Calu3 (cell line): Measurements from ENCODE around the gene SERPINI1. TPM values are rescaled to one million over a fixed set of nuclear protein-coding genes. Genes with fewer than 3 reads are reported as not detected.
A peak's percentile ranks its signal among the peaks of the same experiment; 100 is the strongest.

Experiments
- BruUV-seq: library from RNA; stranded (reverse); fragments of 400-500 nt; replicated peaks from 2 replicates; lab custom pipeline; 2021; lab: Mats Ljungman, UMichigan
- CTCF ChIA-PET: fragments of 300-600 bp; sonication (Branson Sonifier 250); formaldehyde crosslinking; loops from one replicate; lab custom pipeline; 2022; ENCODE audit warnings: antibody characterized with exemption; lab: Charles Lee
- DNase-seq: peaks from one replicate; pipeline ENCODE4 v3.0.0; 2022
- H3K27ac Mint-ChIP-seq: one replicate; pipeline ENCODE4 v1.8.0; 2022; ENCODE audit warnings: mixed read lengths; ENCODE audit not compliant: unreplicated experiment
- H3K27me3 Mint-ChIP-seq: one replicate; pipeline ENCODE4 v1.8.0; 2022; ENCODE audit warnings: mixed read lengths; ENCODE audit not compliant: unreplicated experiment
- H3K36me3 Mint-ChIP-seq: one replicate; pipeline ENCODE4 v1.8.0; 2022; ENCODE audit warnings: mild to moderate bottlenecking, moderate library complexity, mixed read lengths; ENCODE audit not compliant: insufficient read depth, unreplicated experiment
- H3K4me1 Mint-ChIP-seq: one replicate; pipeline ENCODE4 v1.8.0; 2022; ENCODE audit warnings: mild to moderate bottlenecking, low read depth, mixed read lengths; ENCODE audit not compliant: unreplicated experiment
- H3K4me3 Mint-ChIP-seq: one replicate; pipeline ENCODE4 v1.8.0; 2022; ENCODE audit warnings: mild to moderate bottlenecking, low read depth, moderate library complexity, mixed read lengths; ENCODE audit not compliant: unreplicated experiment
- H3K9me3 Mint-ChIP-seq: one replicate; pipeline ENCODE4 v1.8.0; 2022; ENCODE audit warnings: low read depth, mixed read lengths; ENCODE audit not compliant: unreplicated experiment
- intact Hi-C: fragments of 100-400 bp; cut with micrococcal nuclease; formaldehyde crosslinking; loops from one replicate; pipeline ENCODE4 v1.10.0; 2022; ENCODE audit not compliant: unreplicated experiment
- total RNA-seq: library from RNA; stranded (reverse); gene quantifications from 2 replicates; pipeline ENCODE4 v1.2.3, GENCODE V29; 2022
- TF ChIP-seq, protein P1 (sequence below): fragments of 200-600 bp; IDR thresholded peaks from one replicate; pipeline ENCODE4 v1.8.0; 2022; ENCODE audit warnings: antibody characterized with exemption; ENCODE audit not compliant: unreplicated experiment

The SERPINI1 gene
- total RNA-seq, 1 experiment from 2014 or later = 1.9 TPM

DNA sequence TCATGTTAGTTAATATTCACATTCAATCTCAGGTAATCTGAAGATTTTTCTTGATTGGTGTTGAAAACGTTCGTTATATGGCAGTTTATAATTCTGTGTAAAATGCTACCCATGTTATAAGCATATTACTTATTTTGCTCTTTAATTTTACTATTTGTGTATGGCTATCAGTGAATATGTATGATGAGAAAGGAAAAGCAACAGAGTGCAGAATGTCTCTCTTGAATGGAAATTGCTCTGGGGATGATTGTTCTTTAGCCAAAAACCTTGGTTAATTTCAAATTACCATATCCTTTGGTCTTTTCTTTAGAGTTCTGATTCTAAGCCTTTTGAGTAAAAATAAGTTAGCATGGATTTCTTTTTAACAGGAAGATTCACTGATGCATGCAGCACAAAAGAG lies 2.5 kb downstream of the SERPINI1 start:
- DNase-seq = no peak
- TF ChIP-seq, protein P1, sequence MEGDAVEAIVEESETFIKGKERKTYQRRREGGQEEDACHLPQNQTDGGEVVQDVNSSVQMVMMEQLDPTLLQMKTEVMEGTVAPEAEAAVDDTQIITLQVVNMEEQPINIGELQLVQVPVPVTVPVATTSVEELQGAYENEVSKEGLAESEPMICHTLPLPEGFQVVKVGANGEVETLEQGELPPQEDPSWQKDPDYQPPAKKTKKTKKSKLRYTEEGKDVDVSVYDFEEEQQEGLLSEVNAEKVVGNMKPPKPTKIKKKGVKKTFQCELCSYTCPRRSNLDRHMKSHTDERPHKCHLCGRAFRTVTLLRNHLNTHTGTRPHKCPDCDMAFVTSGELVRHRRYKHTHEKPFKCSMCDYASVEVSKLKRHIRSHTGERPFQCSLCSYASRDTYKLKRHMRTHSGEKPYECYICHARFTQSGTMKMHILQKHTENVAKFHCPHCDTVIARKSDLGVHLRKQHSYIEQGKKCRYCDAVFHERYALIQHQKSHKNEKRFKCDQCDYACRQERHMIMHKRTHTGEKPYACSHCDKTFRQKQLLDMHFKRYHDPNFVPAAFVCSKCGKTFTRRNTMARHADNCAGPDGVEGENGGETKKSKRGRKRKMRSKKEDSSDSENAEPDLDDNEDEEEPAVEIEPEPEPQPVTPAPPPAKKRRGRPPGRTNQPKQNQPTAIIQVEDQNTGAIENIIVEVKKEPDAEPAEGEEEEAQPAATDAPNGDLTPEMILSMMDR = no peak
- CTCF ChIA-PET = no interaction called here
- no peak overlapping the region for H3K4me3 Mint-ChIP-seq
- no TSS peak for BruUV-seq
- peaks cover 11% of the 10 kb centered on the region for H3K4me1 Mint-ChIP-seq
- intact Hi-C loops = loop anchor here (10.0 kb wide), 1 partner anchor 357 kb away; the partner anchor contains the start of gene GOLIM4
- no peak overlapping the region for H3K27ac Mint-ChIP-seq
- no peaks in the 10 kb centered on the region for H3K36me3 Mint-ChIP-seq
- H3K9me3 Mint-ChIP-seq = no peaks in the 10 kb centered on the region
- H3K27me3 Mint-ChIP-seq = no peaks in the 10 kb centered on the region

DNA sequence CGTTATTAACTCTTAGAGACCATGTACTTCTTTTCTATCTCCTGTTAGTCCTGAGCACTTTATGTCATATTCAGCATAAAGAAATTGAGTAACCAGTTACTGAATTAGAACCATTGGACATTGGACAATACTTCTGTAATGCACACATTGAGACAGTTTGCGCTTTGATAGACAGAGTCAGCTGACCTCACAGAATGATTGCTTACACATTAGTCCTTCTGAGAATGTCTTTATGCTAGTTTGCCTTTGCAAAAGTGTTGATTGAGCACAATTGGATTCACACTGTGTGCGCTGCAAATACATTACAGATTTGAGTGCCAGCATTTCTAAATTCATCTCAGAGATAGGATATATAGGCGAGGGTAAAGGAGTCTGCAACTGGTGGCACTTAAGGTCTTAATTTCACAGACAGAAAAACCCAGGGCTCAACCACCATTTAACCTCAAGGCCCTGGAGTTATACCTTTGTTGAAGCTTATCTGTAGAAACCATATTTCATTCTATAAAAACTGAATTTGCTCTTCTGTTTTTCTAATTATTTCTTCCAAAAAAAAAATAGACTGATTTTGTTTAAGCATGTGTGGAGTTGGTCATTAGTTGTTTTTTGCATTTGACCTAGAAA lies 3.8 kb downstream of the SERPINI1 start:
- Mint-ChIP-seq H3K36me3 (no peaks in the 10 kb centered on the region), H3K4me1 (peaks cover 11% of the 10 kb centered on the region), H3K27me3 (no peaks in the 10 kb centered on the region), H3K4me3 (no peak overlapping the region), H3K27ac (no peak overlapping the region), H3K9me3 (no peaks in the 10 kb centered on the region)
- TF ChIP-seq, protein P1 = no peak
- no TSS peak for BruUV-seq
- no peak for DNase-seq
- CTCF ChIA-PET = no interaction called here
- intact Hi-C loops = loop anchor here (10.0 kb wide), 1 partner anchor 356 kb away; the partner anchor contains the start of gene GOLIM4

DNA sequence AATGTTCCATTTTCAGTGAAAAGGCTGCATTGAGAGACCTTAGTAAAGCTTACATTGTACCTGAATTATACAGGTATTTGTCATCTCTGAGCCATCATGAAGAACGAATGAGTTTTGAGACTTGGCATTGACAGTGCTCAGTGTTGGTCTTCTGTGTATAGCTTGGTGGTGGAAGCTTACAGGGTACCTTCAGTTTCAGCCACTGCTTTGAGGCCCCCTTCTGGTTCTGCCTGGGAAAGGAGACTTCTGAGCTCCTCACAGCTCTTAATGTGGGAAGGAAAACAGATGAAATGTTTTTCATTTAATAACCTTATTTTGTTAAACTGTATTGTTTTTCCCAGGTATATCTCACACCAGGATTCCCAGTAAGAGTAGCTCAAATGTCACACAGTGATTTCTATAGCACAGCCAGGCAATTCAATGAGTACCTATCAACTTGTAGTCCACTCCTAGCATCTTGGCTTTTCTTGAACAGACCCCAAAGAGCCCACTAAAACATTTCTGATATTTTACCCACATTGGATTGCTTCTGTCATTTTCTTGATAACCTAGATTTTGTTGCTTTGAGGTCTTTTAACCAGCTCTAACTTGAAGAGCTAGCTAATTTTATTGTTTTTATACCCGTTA lies 5.6 kb downstream of the SERPINI1 start:
- BruUV-seq = no TSS peak
- no peak overlapping the region for H3K27ac Mint-ChIP-seq
- H3K36me3 Mint-ChIP-seq = no peaks in the 10 kb centered on the region
- H3K4me1 Mint-ChIP-seq = peaks cover 11% of the 10 kb centered on the region
- no peaks in the 10 kb centered on the region for H3K27me3 Mint-ChIP-seq
- TF ChIP-seq, protein P1 = peak; percentile 59
- CTCF ChIA-PET = interaction anchor here (0.5 to 1.1 kb wide), 6 partner anchors 9 to 361 kb away, joined by 3 to 13 read pairs (median 4); partner anchors contain the start of gene ZBBX
- DNase-seq = peak; percentile 64
- no peaks in the 10 kb centered on the region for H3K9me3 Mint-ChIP-seq
- intact Hi-C loops = loop anchor here (1.0 to 2.0 kb wide), 3 partner anchors 142 to 360 kb away; partner anchors contain the start of gene ZBBX
- no peak overlapping the region for H3K4me3 Mint-ChIP-seq

DNA sequence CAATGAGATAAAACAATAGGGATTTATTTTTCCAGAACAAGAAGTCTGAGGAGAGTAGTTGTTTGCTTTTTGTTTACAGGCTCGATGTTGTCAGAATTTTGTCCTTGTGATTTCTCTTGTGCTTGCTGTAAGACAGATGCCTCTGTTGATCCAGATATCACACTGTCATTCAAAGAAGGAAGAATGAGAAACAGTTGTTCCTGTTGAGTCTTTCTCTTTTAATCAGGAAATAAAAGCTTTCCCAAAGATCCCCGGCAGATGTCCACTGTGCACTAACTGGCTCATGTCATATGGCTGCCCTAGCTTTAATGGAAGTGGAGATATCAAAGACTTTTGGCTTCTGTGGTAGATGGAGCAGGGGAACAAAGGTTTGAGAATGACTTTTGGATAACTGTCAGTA lies 6.8 kb downstream of the SERPINI1 start:
- H3K9me3 Mint-ChIP-seq = no peaks in the 10 kb centered on the region

More for the DNA sequence above, 6.8 kb downstream of the SERPINI1 start:
- BruUV-seq = no TSS peak
- Mint-ChIP-seq H3K4me3 (no peak overlapping the region), H3K36me3 (no peaks in the 10 kb centered on the region), H3K27ac (no peak overlapping the region), H3K27me3 (no peaks in the 10 kb centered on the region), H3K4me1 (peaks cover 1% of the 10 kb centered on the region)
- CTCF ChIA-PET = no interaction called here
- no peak for DNase-seq
- TF ChIP-seq, protein P1 = no peak
- intact Hi-C loops = no loop called here
